Body of pancreas (tissue), 4 donors: ENCODE data around the gene ZSCAN20.

Experiments
- CTCF ChIP-seq, 7 experiments: fragments of 450-650 bp in 4 of 7; fragments of 200-600 bp in 3 of 7; sonication (generic) in 3 of 7; IDR thresholded peaks; one replicate each; pipeline ENCODE4 v1.5.1; 2016 to 2019; ENCODE audit warnings: antibody characterized with exemption in 7 of 7
- POLR2A ChIP-seq, 3 donors: fragments of 450-650 bp; IDR thresholded peaks; one replicate each; pipeline ENCODE4 v1.6.1; 2016; ENCODE audit warnings: antibody characterized with exemption in 3 of 3, mild to moderate bottlenecking in 2 of 3

- TF ChIP-seq CTCF (IDR thresholded peaks at IDR 0.05): no peak
- TF ChIP-seq POLR2A (IDR thresholded peaks at IDR 0.05): no peak
Measured at GRCh38 chr1:33482412-33482811, 10.0 kb downstream of the ZSCAN20 start.
